Measurements from ENCODE around the gene MYH9. TPM values are rescaled to one million over a fixed set of nuclear protein-coding genes. Genes with fewer than 3 reads are reported as not detected.

Gene MYH9
- total RNA-seq, 1 experiment from 2014 or later = 258 TPM

DNA sequence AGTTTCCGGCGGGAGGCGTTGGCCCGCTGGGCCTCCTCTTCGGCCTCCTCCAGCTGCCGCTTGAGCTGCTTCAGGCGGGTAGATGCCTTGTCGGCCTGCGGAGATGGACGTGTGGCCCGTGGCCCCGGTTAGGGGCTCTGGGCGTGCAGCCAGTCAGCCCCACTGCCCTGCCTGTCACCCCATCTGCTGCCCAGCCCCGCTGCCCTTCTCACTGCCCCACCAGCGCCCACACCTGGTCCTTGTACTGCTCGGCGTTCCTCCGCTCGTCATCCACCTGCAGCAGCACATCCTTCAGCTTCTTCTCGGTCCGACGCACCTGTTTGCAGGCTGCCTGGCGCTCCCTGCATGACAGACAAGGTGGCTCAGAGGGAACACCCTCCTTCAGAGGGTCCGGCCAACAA, 103.6 kb downstream of the MYH9 start:
- H3K4me3 ChIP-seq (replicated peaks in 1 of 2; ENCODE audit: low read depth in 1 of 2, low read length in 2 of 2) = no peak overlapping the region
- RAD21 ChIA-PET (ENCODE audit: low non-redundant PET in 1 of 2, low total read pairs in 2 of 2, uncharacterized antibody in 2 of 2, unreplicated experiment in 2 of 2) = no interaction called here
- no peak overlapping the region for H3K27ac ChIP-seq (ENCODE audit: low read depth, low read length)
- H3K4me1 ChIP-seq (ENCODE audit: control insufficient read depth in 1 of 2, insufficient read depth in 2 of 2, low read length in 2 of 2) = no peaks in the 10 kb centered on the region
- TF ChIP-seq FOSL1 (IDR thresholded peaks at IDR 0.05; ENCODE audit: low read depth) (no peak), RAD21 (IDR thresholded peaks at IDR 0.05; ENCODE audit: low read depth) (no peak), SP1 (IDR thresholded peaks at IDR 0.05; ENCODE audit: low read depth) (no peak), POLR2A (IDR thresholded peaks at IDR 0.05; ENCODE audit: borderline replicate concordance, extremely low read depth, insufficient read depth, insufficient read length) (no peak), ZNF274 (IDR thresholded peaks at IDR 0.05; ENCODE audit: low read depth, low read length) (no peak), ELF1 (IDR thresholded peaks at IDR 0.05; ENCODE audit: borderline replicate concordance, low read depth) (no peak), TCF7L2 (IDR thresholded peaks at IDR 0.05; ENCODE audit: borderline replicate concordance, extremely low read depth, insufficient read depth, insufficient read length) (no peak), EZH2 (IDR thresholded peaks at IDR 0.05) (no peak), CEBPB (IDR thresholded peaks at IDR 0.05; ENCODE audit: low read depth) (no peak), SIN3A (IDR thresholded peaks at IDR 0.05; ENCODE audit: low read depth) (no peak), SRF (IDR thresholded peaks at IDR 0.05; ENCODE audit: low read depth) (no peak), ZFX (IDR thresholded peaks at IDR 0.05) (no peak), CBX3 (IDR thresholded peaks at IDR 0.05; ENCODE audit: low read depth) (no peak), YY1 (IDR thresholded peaks at IDR 0.05; ENCODE audit: extremely low read depth, insufficient replicate concordance, low read depth, low read length) (no peak), EGR1 (IDR thresholded peaks at IDR 0.05; ENCODE audit: low read depth) (no peak), POLR2AphosphoS5 (IDR thresholded peaks at IDR 0.05; ENCODE audit: low read depth, low read length) (no peak)
- TF ChIP-seq, protein P1, sequence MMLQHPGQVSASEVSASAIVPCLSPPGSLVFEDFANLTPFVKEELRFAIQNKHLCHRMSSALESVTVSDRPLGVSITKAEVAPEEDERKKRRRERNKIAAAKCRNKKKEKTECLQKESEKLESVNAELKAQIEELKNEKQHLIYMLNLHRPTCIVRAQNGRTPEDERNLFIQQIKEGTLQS (IDR thresholded peaks at IDR 0.05) = no peak
- TF ChIP-seq, protein P2, sequence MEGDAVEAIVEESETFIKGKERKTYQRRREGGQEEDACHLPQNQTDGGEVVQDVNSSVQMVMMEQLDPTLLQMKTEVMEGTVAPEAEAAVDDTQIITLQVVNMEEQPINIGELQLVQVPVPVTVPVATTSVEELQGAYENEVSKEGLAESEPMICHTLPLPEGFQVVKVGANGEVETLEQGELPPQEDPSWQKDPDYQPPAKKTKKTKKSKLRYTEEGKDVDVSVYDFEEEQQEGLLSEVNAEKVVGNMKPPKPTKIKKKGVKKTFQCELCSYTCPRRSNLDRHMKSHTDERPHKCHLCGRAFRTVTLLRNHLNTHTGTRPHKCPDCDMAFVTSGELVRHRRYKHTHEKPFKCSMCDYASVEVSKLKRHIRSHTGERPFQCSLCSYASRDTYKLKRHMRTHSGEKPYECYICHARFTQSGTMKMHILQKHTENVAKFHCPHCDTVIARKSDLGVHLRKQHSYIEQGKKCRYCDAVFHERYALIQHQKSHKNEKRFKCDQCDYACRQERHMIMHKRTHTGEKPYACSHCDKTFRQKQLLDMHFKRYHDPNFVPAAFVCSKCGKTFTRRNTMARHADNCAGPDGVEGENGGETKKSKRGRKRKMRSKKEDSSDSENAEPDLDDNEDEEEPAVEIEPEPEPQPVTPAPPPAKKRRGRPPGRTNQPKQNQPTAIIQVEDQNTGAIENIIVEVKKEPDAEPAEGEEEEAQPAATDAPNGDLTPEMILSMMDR (IDR thresholded peaks at IDR 0.05 in 2 of 3, conservative IDR thresholded peaks at IDR 0.05 in 1 of 3; ENCODE audit: borderline replicate concordance in 1 of 3, insufficient read depth in 1 of 3, low read depth in 2 of 3, low read length in 2 of 3) = no peak
- TF ChIP-seq, protein P3, sequence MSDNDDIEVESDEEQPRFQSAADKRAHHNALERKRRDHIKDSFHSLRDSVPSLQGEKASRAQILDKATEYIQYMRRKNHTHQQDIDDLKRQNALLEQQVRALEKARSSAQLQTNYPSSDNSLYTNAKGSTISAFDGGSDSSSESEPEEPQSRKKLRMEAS (IDR thresholded peaks at IDR 0.05) = no peak
- TF ChIP-seq, protein P4, sequence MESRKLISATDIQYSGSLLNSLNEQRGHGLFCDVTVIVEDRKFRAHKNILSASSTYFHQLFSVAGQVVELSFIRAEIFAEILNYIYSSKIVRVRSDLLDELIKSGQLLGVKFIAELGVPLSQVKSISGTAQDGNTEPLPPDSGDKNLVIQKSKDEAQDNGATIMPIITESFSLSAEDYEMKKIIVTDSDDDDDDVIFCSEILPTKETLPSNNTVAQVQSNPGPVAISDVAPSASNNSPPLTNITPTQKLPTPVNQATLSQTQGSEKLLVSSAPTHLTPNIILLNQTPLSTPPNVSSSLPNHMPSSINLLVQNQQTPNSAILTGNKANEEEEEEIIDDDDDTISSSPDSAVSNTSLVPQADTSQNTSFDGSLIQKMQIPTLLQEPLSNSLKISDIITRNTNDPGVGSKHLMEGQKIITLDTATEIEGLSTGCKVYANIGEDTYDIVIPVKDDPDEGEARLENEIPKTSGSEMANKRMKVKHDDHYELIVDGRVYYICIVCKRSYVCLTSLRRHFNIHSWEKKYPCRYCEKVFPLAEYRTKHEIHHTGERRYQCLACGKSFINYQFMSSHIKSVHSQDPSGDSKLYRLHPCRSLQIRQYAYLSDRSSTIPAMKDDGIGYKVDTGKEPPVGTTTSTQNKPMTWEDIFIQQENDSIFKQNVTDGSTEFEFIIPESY (IDR thresholded peaks at IDR 0.05; ENCODE audit: extremely low read depth, insufficient replicate concordance, low read length) = no peak
- no peaks in the 10 kb centered on the region for H3K79me2 ChIP-seq (ENCODE audit: insufficient read depth, low read length)
- no peak for ATAC-seq
- BruUV-seq (replicated peaks) = no TSS peak
- H2AFZ ChIP-seq (ENCODE audit: low read depth, low read length, poor library complexity, severe bottlenecking) = no peak overlapping the region
- H4K20me1 ChIP-seq (ENCODE audit: insufficient read depth) = no peaks in the 10 kb centered on the region
- CTCF ChIA-PET = interaction anchor here (1.4 kb wide), 1 partner anchor 186 kb away, joined by 4 read pairs; no protein-coding TSS in a partner anchor
- H3K9me3 ChIP-seq (ENCODE audit: control insufficient read depth in 1 of 2, insufficient read depth in 1 of 2, low read depth in 1 of 2, low read length in 2 of 2) = no peaks in the 10 kb centered on the region
- POLR2A ChIA-PET = no interaction called here
- H3K9me2 ChIP-seq (ENCODE audit: insufficient read depth) = no peaks in the 10 kb centered on the region
- no peak overlapping the region for H3K9ac ChIP-seq (ENCODE audit: low read length)
- DNase-seq (ENCODE audit: low read depth, low spot score) = no peak
- intact Hi-C loops (cut with micrococcal nuclease) = no loop called here
- peaks cover 53% of the 10 kb centered on the region in 2 experiments; a peak in 3 of 4 replicates for H3K36me3 ChIP-seq (ENCODE audit: control insufficient read depth in 1 of 2, insufficient read depth in 2 of 2, low read length in 2 of 2)
- H3K4me2 ChIP-seq (ENCODE audit: low read length) = no peak overlapping the region
- no peaks in the 10 kb centered on the region for H3K27me3 ChIP-seq (ENCODE audit: insufficient read depth, low read length)

Data from HCT116 (cell line).